Esophagus squamous epithelium (tissue), 5 donors: Measurements from ENCODE around the gene KRT84. TPM values are rescaled to one million over a fixed set of nuclear protein-coding genes. Genes with fewer than 3 reads are reported as not detected.
"Not testable (repeated sequence)": the region's sequence is repeated elsewhere in the genome, so short reads cannot be mapped to it uniquely, and the experiment has no call there.

Experiments used
- DNase-seq: peaks from one replicate; lab custom pipeline; 2025; lab: John Stamatoyannopoulos, UW
- H3K27ac ChIP-seq, 4 donors: fragments of 200-600 bp; sonication (generic); one replicate each; pipeline ENCODE4 v1.5.1; 2016 to 2019; ENCODE audit warnings: mild to moderate bottlenecking in 1 of 4
- H3K27me3 ChIP-seq, 4 donors: fragments of 200-600 bp; sonication (generic); 1 replicate in 3 of 4; 2 replicates in 1 of 4; pipeline versions ENCODE4 v1.5.1 to v1.6.0; 2017 to 2021; ENCODE audit warnings: antibody characterized with exemption in 1 of 4
- H3K36me3 ChIP-seq, 3 donors: fragments of 200-600 bp; sonication (generic); one replicate each; pipeline ENCODE4 v1.5.1; 2016 to 2019
- H3K4me1 ChIP-seq, 3 donors: fragments of 200-600 bp; sonication (generic); one replicate each; pipeline ENCODE4 v1.5.1; 2017 to 2019
- H3K4me3 ChIP-seq, 4 donors: fragments of 200-600 bp; sonication (generic); 1 replicate in 3 of 4; 2 replicates in 1 of 4; pipeline ENCODE4 v1.5.1; 2016 to 2019; ENCODE audit warnings: mild to moderate bottlenecking in 2 of 4, moderate library complexity in 1 of 4
- H3K9me3 ChIP-seq, 3 donors: fragments of 200-600 bp; sonication (generic); one replicate each; pipeline ENCODE4 v1.5.1; 2016 to 2019
- POLR2A ChIP-seq, 4 donors: fragments of 450-650 bp; IDR thresholded peaks; one replicate each; pipeline ENCODE4 v1.6.1; 2017; ENCODE audit warnings: antibody characterized with exemption in 4 of 4, mild to moderate bottlenecking in 4 of 4, moderate library complexity in 3 of 4
- WGBS, 2 donors: methylation state at CpG; one replicate each; pipeline ENCODE4 v1.1.5; 2018; 5-methylcytosine and 5-hydroxymethylcytosine counted together
- intact Hi-C: fragments of 100-400 bp; cut with DNase I; formaldehyde crosslinking; loops from one replicate; pipeline ENCODE4 v1.15.0; 2022
- total RNA-seq, 4 donors: library from RNA; depleted of rRNA; stranded (reverse); fragments of >200 nt; gene quantifications; one replicate each; pipeline ENCODE4 v1.1.0, GENCODE V29; 2016
- TF ChIP-seq, protein P1 (sequence below), 6 experiments: fragments of 450-650 bp in 4 of 6; fragments of 200-600 bp in 2 of 6; sonication (generic) in 2 of 6; IDR thresholded peaks; one replicate each; pipeline ENCODE4 v1.5.1; 2016 to 2019; ENCODE audit warnings: antibody characterized with exemption in 6 of 6, mild to moderate bottlenecking in 4 of 6, moderate library complexity in 4 of 6
- donor health status: DM: yes; HTN: yes; CAD: no.

Gene KRT84
- total RNA-seq, 4 donors from 2014 or later, result 0.30 TPM; not detected in 3

DNA sequence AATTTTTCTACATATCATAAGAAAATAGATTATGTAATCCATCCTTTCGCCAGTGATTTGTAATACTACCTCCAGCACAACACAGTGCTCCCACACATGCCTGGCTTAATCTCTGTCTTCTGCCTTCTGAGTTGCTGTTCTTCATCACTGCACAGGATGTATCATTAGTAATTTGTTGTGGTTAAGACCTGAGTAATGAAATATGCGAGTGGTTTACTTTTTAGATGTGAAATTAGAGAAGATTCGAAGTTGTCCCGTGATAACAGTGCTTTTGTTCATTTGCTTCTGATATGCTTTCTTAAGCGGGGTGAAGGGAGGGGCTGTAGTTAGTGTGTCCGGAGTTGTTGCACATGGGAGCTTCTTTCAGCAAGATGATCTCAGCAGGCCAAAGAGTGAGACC lies 36.3 kb downstream of the KRT84 start:
- Histone ChIP-seq H3K36me3 (no peaks in the 10 kb centered on the region), H3K9me3 (no peaks in the 10 kb centered on the region), H3K4me3 (no peak overlapping the region), H3K4me1 (peaks cover 0 to 32% (median 0%) of the 10 kb centered on the region in 3 donors), H3K27ac (no peak overlapping the region), H3K27me3 (peaks cover 0 to 49% (median 0%) of the 10 kb centered on the region in 4 donors)
- intact Hi-C loops, result no loop called here
- WGBS, 2 donors, result 73 to 76% methylated on average over 6 of the region's 6 CpGs
- no peak for DNase-seq
- TF ChIP-seq, protein P1, sequence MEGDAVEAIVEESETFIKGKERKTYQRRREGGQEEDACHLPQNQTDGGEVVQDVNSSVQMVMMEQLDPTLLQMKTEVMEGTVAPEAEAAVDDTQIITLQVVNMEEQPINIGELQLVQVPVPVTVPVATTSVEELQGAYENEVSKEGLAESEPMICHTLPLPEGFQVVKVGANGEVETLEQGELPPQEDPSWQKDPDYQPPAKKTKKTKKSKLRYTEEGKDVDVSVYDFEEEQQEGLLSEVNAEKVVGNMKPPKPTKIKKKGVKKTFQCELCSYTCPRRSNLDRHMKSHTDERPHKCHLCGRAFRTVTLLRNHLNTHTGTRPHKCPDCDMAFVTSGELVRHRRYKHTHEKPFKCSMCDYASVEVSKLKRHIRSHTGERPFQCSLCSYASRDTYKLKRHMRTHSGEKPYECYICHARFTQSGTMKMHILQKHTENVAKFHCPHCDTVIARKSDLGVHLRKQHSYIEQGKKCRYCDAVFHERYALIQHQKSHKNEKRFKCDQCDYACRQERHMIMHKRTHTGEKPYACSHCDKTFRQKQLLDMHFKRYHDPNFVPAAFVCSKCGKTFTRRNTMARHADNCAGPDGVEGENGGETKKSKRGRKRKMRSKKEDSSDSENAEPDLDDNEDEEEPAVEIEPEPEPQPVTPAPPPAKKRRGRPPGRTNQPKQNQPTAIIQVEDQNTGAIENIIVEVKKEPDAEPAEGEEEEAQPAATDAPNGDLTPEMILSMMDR (IDR thresholded peaks at IDR 0.05), result no peak
- TF ChIP-seq POLR2A (IDR thresholded peaks at IDR 0.05), result no peak

DNA sequence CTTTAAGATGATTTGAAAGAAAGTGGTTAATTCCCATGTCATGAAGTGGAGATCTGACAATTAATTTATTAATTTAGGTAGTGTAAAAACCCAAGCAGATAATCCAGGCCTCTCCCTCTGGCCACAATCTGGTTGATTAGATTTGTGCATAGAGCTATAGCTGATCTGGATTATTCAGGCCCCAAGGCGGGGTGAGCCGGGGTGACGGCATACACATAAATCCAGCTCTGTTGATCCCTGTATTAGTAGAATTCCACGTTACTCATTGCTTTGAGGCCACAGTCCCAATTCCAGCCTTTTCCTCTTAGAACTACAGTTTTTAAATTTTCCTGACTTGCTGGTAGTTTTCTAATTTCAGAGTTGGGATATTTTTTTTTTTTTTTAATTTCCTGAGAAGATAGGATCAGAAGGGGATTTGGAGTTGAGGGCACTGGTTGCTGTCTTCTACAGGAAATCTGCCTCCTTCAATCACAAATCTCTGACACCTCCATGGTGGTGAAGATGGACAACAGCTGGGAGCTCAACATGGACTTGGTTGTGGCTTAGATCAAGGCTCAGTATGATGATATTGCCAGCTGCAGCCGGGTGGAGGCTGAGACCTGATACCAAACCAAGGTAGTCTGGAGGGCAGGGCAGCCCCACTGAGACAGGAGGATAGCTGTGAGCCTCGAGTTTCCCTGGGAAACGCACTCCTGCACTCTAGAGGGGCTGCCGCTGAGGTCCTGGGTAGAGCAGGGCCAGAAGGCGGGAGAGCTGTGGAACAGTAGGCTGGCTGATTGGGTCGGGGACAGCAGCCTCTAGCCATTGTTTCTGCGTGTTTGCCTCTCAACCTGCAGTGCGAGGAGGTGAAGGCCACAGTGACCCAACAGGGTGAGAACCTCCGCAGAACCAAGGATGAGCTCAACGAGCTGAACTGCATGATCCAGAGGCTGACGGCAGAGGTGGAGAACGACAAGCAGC lies 37.6 kb downstream of the KRT84 start:
- peaks cover 0 to 47% (median 0%) of the 10 kb centered on the region in 4 donors for H3K27me3 ChIP-seq
- H3K4me3 ChIP-seq, result no peak overlapping the region
- no peaks in the 10 kb centered on the region for H3K36me3 ChIP-seq
- WGBS, 2 donors, result 51 to 62% methylated on average over 5 to 8 of the region's 16 CpGs
- H3K4me1 ChIP-seq, result peaks cover 0 to 26% (median 0%) of the 10 kb centered on the region in 3 donors
- no peak for DNase-seq
- H3K27ac ChIP-seq, result no peak overlapping the region
- no peaks in the 10 kb centered on the region for H3K9me3 ChIP-seq
- intact Hi-C loops, result no loop called here
- TF ChIP-seq, protein P1 (IDR thresholded peaks at IDR 0.05), result no peak
- no peak for TF ChIP-seq POLR2A (IDR thresholded peaks at IDR 0.05)

DNA sequence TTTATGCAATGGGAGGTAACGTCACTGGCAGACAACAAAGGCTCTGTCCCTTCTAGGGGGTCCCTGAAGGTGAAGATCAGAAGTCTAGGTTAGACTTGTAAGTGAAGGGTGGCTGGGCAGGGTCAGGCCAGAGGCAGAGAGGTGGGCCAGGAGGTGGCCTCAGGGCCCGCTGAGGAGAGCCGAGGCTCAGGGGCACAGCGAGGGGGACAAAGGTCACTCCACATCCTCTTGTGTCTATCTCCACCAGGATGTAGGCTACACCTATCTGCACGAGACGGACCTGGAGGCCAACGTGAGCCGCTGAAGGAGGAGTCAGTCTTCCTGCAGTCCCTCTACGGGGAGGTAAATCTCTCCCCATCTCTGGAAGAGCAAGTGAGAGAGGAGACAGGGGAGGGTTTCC lies 38.4 kb downstream of the KRT84 start:
- Histone ChIP-seq H3K27ac (no peak overlapping the region), H3K36me3 (no peaks in the 10 kb centered on the region), H3K4me1 (peaks cover 0 to 26% (median 0%) of the 10 kb centered on the region in 3 donors), H3K4me3 (no peak overlapping the region), H3K27me3 (peaks cover 0 to 47% (median 0%) of the 10 kb centered on the region in 4 donors), H3K9me3 (no peaks in the 10 kb centered on the region)
- WGBS, 2 donors, result 81% methylated on average over 8 of the region's 9 CpGs; no CpG with 5 or more reads in 1 of the 2 donors
- intact Hi-C loops, result no loop called here
- no peak for TF ChIP-seq POLR2A (IDR thresholded peaks at IDR 0.05)
- TF ChIP-seq, protein P1 (IDR thresholded peaks at IDR 0.05), result no peak
- DNase-seq, result no peak

DNA sequence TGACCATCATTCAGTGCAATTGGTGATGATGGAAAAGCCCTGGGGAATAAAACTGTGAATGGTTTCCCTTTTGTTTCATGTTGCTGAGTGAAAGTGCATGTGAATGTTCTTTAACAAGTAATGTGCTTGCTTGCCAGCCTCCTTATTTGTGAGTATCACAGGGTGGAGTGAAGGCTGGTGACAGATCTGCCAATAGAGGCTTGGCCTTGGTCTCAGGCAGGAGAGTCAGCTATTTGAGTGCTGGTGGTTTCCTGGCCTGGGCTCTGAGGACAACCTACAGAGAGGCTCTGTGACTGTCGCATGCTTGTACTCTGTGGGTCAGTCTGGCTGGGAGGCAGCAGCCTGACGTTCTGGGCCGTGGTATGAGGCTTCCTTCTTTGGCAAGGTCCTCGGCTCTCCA lies 38.9 kb downstream of the KRT84 start:
- intact Hi-C loops, result no loop called here
- Histone ChIP-seq H3K36me3 (no peaks in the 10 kb centered on the region), H3K27me3 (peaks cover 0 to 47% (median 0%) of the 10 kb centered on the region in 4 donors), H3K9me3 (no peaks in the 10 kb centered on the region), H3K4me1 (peaks cover 0 to 25% (median 0%) of the 10 kb centered on the region in 3 donors), H3K4me3 (no peak overlapping the region), H3K27ac (no peak overlapping the region)
- TF ChIP-seq, protein P1 (IDR thresholded peaks at IDR 0.05), result no peak
- TF ChIP-seq POLR2A (IDR thresholded peaks at IDR 0.05), result no peak
- 100% methylated on average over 1 of the region's 4 CpGs; no CpG with 5 or more reads in 1 of the 2 donors for WGBS, 2 donors
- DNase-seq, result no peak

DNA sequence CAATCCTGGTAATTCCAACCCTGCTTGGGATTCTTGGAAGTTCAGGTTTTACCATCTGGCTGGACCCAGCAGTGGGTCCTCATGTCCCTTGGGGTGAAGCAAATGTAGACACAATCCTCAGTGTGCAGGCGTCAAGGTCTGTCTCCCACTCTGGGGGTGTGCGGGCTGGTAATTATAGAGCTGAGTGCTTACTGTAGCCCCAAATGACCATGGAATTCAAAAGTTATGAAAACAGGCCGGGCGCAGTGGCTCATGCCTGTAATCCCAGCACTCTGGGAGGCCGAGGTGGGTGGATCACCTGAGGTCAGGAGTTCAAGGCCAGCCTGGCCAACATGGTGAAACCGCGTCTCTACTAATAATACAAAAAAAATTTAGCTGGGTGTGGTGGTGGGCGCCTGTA lies 40.4 kb downstream of the KRT84 start:
- intact Hi-C loops, H3K36me3 ChIP-seq, H3K4me3 ChIP-seq, H3K9me3 ChIP-seq, DNase-seq, H3K27ac ChIP-seq: not testable (repeated sequence)
- 82 to 85% methylated on average over 5 to 8 of the region's 8 CpGs for WGBS, 2 donors
- peaks cover 0 to 43% (median 0%) of the 10 kb centered on the region in 4 donors for H3K27me3 ChIP-seq
- H3K4me1 ChIP-seq, result peaks cover 0 to 19% (median 0%) of the 10 kb centered on the region in 3 donors
